Progenitor cell of endocrine pancreas (in vitro differentiated cells): ENCODE data around the gene PTEN. TPM values are rescaled to one million over a fixed set of nuclear protein-coding genes. Genes with fewer than 3 reads are reported as not detected.
A peak's percentile ranks its signal among the peaks of the same experiment; 100 is the strongest.

ENCODE experiments used
- DNase-seq: peaks from one replicate; pipeline ENCODE4 v3.0.0; 2021; ENCODE audit warnings: low spot score; ENCODE audit not compliant: unreplicated experiment
- H3K27ac Mint-ChIP-seq: 2 replicates; pipeline ENCODE4 v1.8.0; 2021; ENCODE audit warnings: mild to moderate bottlenecking, moderate library complexity, mixed read lengths
- H3K27me3 Mint-ChIP-seq: 2 replicates; pipeline ENCODE4 v1.8.0; 2021; ENCODE audit warnings: mixed read lengths
- H3K36me3 Mint-ChIP-seq: 2 replicates; pipeline ENCODE4 v1.8.0; 2022; ENCODE audit warnings: mixed read lengths; ENCODE audit not compliant: insufficient read depth
- H3K4me1 Mint-ChIP-seq: 2 replicates; pipeline ENCODE4 v1.8.0; 2021; ENCODE audit warnings: low read depth, mixed read lengths
- H3K4me3 Mint-ChIP-seq: 2 replicates; pipeline ENCODE4 v1.8.0; 2021; ENCODE audit warnings: low read depth, mild to moderate bottlenecking, moderate library complexity, mixed read lengths
- H3K9me3 Mint-ChIP-seq: 2 replicates; pipeline ENCODE4 v1.8.0; 2021; ENCODE audit warnings: low read depth, mixed read lengths
- CTCF ChIP-seq: fragments of 200-600 bp; sonication (generic); IDR thresholded peaks from one replicate; pipeline ENCODE4 v1.5.0; 2021; ENCODE audit warnings: antibody characterized with exemption, mild to moderate bottlenecking; ENCODE audit not compliant: unreplicated experiment
- total RNA-seq: library from RNA; stranded (reverse); gene quantifications from 2 replicates; pipeline ENCODE4 v1.2.1, GENCODE V29; 2021

PTEN gene
- total RNA-seq, 1 donor from 2014 or later, result 66.7 TPM

GRCh38 chr10:87966459-87966858, 103.0 kb downstream of the PTEN start:
- no peaks in the 10 kb centered on the region for H3K27me3 Mint-ChIP-seq
- H3K4me1 Mint-ChIP-seq, result peaks cover 4% of the 10 kb centered on the region
- H3K36me3 Mint-ChIP-seq, result peaks cover 7% of the 10 kb centered on the region
- H3K9me3 Mint-ChIP-seq, result no peaks in the 10 kb centered on the region
- TF ChIP-seq CTCF, result no peak
- DNase-seq, result no peak
- no peak overlapping the region for H3K4me3 Mint-ChIP-seq
- H3K27ac Mint-ChIP-seq, result no peak overlapping the region

GRCh38 chr10:87973635-87974034, 110.2 kb downstream of the PTEN start:
- no peak overlapping the region for H3K4me3 Mint-ChIP-seq

GRCh38 chr10:87974130-87974529, 110.7 kb downstream of the PTEN start:
- no peak for DNase-seq
- no peaks in the 10 kb centered on the region for H3K9me3 Mint-ChIP-seq
- no peak for TF ChIP-seq CTCF
- peaks cover 2% of the 10 kb centered on the region for H3K4me1 Mint-ChIP-seq
- H3K27ac Mint-ChIP-seq, result no peak overlapping the region
- no peaks in the 10 kb centered on the region for H3K36me3 Mint-ChIP-seq
- no peaks in the 10 kb centered on the region for H3K27me3 Mint-ChIP-seq
- H3K4me3 Mint-ChIP-seq, result no peak overlapping the region

More at GRCh38 chr10:87973635-87974034, 110.2 kb downstream of the PTEN start:
- no peak for DNase-seq
- Mint-ChIP-seq H3K27me3 (no peaks in the 10 kb centered on the region), H3K4me1 (peaks cover 2% of the 10 kb centered on the region), H3K9me3 (no peaks in the 10 kb centered on the region), H3K36me3 (no peaks in the 10 kb centered on the region), H3K27ac (no peak overlapping the region)
- no peak for TF ChIP-seq CTCF

GRCh38 chr10:87974769-87975168, 111.3 kb downstream of the PTEN start:
- no peaks in the 10 kb centered on the region for H3K9me3 Mint-ChIP-seq

GRCh38 chr10:87976101-87976743, 112.8 kb downstream of the PTEN start:
- H3K36me3 Mint-ChIP-seq, result no peaks in the 10 kb centered on the region
- H3K27ac Mint-ChIP-seq, result no peak overlapping the region
- no peaks in the 10 kb centered on the region for H3K27me3 Mint-ChIP-seq

More at GRCh38 chr10:87974769-87975168, 111.3 kb downstream of the PTEN start:
- Mint-ChIP-seq H3K27ac (peak overlapping the region; percentile 7), H3K4me1 (peaks cover 2% of the 10 kb centered on the region), H3K4me3 (no peak overlapping the region), H3K27me3 (no peaks in the 10 kb centered on the region), H3K36me3 (no peaks in the 10 kb centered on the region)
- TF ChIP-seq CTCF, result no peak
- no peak for DNase-seq

More at GRCh38 chr10:87976101-87976743, 112.8 kb downstream of the PTEN start:
- no peak overlapping the region for H3K4me3 Mint-ChIP-seq
- no peak for DNase-seq
- TF ChIP-seq CTCF, result no peak
- peaks cover 1% of the 10 kb centered on the region for H3K4me1 Mint-ChIP-seq
- no peaks in the 10 kb centered on the region for H3K9me3 Mint-ChIP-seq
